Activated naive CD8-positive, alpha-beta T cell treated with anti-CD3 and anti-CD28 coated beads, Interleukin-2, amount 50 U/mL, for 24 hours (primary cell): Measurements from ENCODE around the gene ZNF335.
A peak's percentile ranks its signal among the peaks of the same experiment; 100 is the strongest.

Experiments used
- ATAC-seq: fragments of 150-1000 bp; cut with Tn5 transposase; one replicate; pipeline ENCODE4 v1.10.0; 2021
- DNase-seq: peaks from one replicate; pipeline ENCODE4 v3.0.0; 2021
- H3K27ac Mint-ChIP-seq: one replicate; pipeline ENCODE4 v1.8.0; 2021; ENCODE audit warnings: mild to moderate bottlenecking, mixed read lengths
- H3K27me3 Mint-ChIP-seq: one replicate; pipeline ENCODE4 v1.8.0; 2021; ENCODE audit warnings: mixed read lengths
- H3K36me3 Mint-ChIP-seq: one replicate; pipeline ENCODE4 v1.8.0; 2021; ENCODE audit warnings: low read depth, mixed read lengths
- H3K4me1 Mint-ChIP-seq: one replicate; pipeline ENCODE4 v1.8.0; 2021; ENCODE audit warnings: mixed read lengths
- H3K4me3 Mint-ChIP-seq: one replicate; pipeline ENCODE4 v1.8.0; 2021; ENCODE audit warnings: mild to moderate bottlenecking, moderate library complexity, mixed read lengths
- H3K9me3 Mint-ChIP-seq: one replicate; pipeline ENCODE4 v1.8.0; 2021; ENCODE audit warnings: mixed read lengths

ZNF335 gene

DNA sequence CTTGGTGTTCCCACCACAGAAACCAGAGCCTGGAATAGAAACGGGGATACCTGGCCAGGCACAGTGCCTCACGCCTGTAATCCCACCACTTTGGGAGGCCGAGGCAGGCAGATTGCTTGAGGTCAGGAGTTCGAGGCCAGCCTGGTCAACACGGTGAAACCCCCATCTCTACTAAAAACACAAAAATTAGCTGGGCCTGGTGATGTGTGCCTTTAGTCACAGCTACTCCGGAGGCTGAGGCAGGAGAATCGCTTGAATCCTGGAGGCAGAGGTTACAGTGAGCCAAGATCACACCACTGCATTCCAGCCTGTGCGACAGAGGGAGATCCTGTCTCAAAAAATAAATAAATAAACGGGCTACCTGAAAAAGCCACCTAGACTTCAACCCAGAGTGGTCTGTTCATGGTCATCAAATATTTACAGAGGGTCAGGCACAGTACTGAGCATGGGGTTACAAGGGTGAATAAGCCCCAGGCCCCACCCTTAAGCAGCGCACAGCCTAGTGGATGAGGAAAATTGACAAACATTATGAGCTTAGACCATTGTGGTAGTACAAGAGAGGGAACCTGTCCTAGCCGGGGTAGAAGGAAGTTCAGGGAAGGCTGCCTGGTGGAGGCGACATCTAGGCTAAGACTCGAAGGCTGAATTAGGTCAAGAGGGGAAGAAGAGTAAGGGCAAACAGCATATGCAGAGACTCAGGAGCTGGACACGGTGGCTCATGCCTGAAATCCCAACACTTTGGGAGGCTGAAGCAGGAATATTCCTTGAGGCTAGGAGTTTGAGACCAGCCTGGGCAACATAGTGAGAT lies 44.7 kb downstream of the ZNF335 start:
- DNase-seq (no peak), ATAC-seq (no peak)
- no peak overlapping the region for H3K4me3 Mint-ChIP-seq
- H3K4me1 Mint-ChIP-seq = peaks cover 2% of the 10 kb centered on the region
- H3K36me3 Mint-ChIP-seq = no peaks in the 10 kb centered on the region
- no peaks in the 10 kb centered on the region for H3K27me3 Mint-ChIP-seq
- H3K9me3 Mint-ChIP-seq = no peaks in the 10 kb centered on the region
- no peak overlapping the region for H3K27ac Mint-ChIP-seq

DNA sequence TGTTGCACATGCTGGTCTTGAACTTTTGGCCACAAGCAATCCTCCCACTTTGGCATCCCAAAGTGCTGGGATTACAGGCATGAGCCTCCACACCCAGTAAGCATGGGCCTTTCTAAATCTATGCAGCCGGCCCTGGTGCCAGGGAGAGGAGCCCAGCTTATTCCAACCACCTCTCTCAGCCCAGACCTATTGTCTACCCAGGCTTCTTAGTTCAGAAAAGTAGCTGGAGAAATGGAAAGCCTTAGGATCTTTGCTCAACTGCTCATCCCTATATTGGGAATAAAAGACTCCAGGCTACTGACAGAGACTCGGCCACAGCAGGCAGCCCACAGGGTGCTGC lies 45.3 kb downstream of the ZNF335 start:
- no peaks in the 10 kb centered on the region for H3K36me3 Mint-ChIP-seq
- no peak overlapping the region for H3K27ac Mint-ChIP-seq
- no peak overlapping the region for H3K4me3 Mint-ChIP-seq
- no peaks in the 10 kb centered on the region for H3K9me3 Mint-ChIP-seq
- peaks cover 6% of the 10 kb centered on the region for H3K4me1 Mint-ChIP-seq
- DNase-seq (no peak), ATAC-seq (no peak)
- H3K27me3 Mint-ChIP-seq = peaks cover 1% of the 10 kb centered on the region

DNA sequence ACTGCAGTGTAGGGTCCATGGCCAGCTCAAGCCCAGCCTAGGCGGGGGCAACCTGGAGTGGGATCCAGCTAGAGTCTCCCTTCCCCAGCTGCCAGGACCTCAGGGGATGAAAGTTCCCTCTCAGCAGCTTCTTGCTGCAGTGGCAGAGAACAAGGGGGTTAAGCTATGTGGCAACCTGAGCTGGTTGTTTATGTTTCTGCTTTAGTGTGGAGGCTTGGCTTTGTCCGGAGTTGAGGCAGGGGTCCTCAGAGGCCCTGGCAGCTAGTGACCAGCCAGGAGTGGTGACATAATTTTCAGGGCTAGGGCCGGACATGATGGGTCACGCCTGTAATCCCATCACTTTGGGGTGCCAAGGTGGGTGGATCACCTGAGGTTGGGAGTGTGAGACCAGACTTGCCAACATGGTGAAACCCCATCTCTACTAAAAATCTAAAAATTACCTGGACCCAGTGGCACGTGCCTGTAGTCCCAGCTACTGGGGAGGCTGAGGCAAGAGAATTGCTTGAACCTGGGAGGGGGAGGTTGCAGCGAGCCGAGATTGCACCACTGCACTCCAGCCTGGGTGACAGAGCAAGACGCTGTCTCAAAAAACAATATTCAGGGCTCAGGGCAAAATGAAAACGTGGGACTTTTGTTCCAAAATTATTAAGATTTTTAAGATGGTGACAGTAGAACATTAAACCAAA lies 46.0 kb downstream of the ZNF335 start:
- no peak overlapping the region for H3K27ac Mint-ChIP-seq
- no peak for ATAC-seq
- H3K9me3 Mint-ChIP-seq = no peaks in the 10 kb centered on the region
- H3K4me3 Mint-ChIP-seq = no peak overlapping the region
- no peaks in the 10 kb centered on the region for H3K36me3 Mint-ChIP-seq
- peaks cover 10% of the 10 kb centered on the region for H3K4me1 Mint-ChIP-seq
- DNase-seq = no peak
- H3K27me3 Mint-ChIP-seq = peaks cover 6% of the 10 kb centered on the region

DNA sequence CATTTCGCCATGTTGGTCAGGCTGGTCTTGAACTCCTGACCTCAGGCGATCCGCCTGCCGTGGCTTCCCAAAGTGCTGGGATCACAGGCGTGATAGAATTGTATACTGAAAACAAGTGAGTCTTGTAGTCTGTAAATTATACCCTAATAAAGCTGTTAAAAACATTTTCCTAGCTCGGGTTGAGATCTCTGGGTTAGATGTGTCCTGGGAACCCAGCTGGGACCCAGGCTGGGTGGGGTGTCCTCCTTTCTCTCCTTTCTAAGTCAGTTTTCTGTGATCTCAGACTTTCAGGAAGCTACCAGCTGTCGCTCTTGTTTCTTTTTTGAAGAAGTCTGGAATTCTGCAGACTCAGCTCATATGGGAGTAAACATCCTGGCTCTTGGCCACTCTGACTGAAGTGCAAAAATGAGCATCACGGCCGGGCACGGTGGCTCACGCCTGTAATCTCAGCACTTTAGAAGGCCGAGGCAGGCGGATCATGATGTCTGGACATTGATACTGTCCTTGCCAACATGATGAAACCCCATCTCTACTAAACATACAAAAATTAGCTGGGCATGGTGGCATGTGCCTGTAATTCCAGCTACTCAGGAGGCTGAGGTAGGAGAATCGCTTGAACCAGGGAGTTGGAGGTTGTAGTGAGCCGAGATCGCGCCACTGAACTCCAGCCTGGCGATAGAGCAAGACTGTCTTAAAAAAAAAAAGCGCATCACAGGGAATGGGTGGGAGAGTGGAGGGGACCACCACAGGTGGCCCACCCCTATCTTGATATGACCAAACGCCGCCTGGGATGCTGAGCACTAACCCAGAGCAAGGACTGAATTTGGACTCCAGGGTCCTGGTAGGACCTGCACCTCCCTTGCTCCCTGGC lies 47.4 kb downstream of the ZNF335 start:
- no peaks in the 10 kb centered on the region for H3K9me3 Mint-ChIP-seq
- H3K27ac Mint-ChIP-seq = no peak overlapping the region
- ATAC-seq (no peak), DNase-seq (no peak)
- H3K27me3 Mint-ChIP-seq = peaks cover 13% of the 10 kb centered on the region
- no peak overlapping the region for H3K4me3 Mint-ChIP-seq
- no peaks in the 10 kb centered on the region for H3K36me3 Mint-ChIP-seq
- peaks cover 10% of the 10 kb centered on the region for H3K4me1 Mint-ChIP-seq

DNA sequence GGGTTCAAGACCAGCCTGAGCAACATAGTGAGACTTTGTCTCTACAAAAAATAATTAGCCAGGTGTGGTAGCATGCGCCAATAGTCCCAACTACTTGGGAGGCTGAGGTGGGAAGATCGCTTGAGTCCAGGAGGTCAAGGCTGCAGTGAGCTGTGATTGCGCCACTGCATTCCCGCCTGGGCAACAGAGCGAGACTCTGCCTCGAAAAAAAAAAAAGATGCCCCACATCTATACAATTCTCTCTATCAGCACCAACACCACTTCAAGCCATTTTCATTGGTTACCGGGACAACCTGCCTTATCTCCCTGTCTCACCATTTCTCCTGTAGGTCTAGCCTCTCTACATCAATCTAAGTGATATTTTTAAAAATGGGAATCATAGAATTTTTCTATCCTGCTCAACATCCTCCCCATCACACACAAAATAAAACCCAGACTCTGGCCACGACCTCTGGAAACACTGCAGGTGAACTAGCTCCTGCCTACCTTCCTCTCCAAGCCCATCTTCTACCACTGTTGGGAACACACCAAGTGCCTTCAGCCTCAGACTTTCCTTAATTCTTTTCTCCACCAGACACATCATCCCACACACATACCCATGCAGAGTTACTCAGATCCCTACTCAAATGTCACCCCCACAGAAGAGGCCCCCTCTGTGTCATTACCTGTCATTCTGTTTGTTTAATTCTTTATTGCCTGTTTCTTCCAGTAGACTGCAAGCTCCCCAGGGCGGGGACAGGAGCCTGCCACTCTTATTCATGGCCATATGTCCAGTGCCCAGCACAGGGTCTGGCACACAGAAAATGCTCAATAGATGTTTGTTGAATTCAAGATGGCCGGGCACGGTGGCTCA lies 50.4 kb downstream of the ZNF335 start:
- H3K4me3 Mint-ChIP-seq = no peak overlapping the region
- no peak for DNase-seq
- H3K27me3 Mint-ChIP-seq = peaks cover 16% of the 10 kb centered on the region
- no peaks in the 10 kb centered on the region for H3K36me3 Mint-ChIP-seq
- no peaks in the 10 kb centered on the region for H3K9me3 Mint-ChIP-seq
- H3K27ac Mint-ChIP-seq = no peak overlapping the region
- peak; percentile 88 for ATAC-seq
- H3K4me1 Mint-ChIP-seq = peaks cover 10% of the 10 kb centered on the region

DNA sequence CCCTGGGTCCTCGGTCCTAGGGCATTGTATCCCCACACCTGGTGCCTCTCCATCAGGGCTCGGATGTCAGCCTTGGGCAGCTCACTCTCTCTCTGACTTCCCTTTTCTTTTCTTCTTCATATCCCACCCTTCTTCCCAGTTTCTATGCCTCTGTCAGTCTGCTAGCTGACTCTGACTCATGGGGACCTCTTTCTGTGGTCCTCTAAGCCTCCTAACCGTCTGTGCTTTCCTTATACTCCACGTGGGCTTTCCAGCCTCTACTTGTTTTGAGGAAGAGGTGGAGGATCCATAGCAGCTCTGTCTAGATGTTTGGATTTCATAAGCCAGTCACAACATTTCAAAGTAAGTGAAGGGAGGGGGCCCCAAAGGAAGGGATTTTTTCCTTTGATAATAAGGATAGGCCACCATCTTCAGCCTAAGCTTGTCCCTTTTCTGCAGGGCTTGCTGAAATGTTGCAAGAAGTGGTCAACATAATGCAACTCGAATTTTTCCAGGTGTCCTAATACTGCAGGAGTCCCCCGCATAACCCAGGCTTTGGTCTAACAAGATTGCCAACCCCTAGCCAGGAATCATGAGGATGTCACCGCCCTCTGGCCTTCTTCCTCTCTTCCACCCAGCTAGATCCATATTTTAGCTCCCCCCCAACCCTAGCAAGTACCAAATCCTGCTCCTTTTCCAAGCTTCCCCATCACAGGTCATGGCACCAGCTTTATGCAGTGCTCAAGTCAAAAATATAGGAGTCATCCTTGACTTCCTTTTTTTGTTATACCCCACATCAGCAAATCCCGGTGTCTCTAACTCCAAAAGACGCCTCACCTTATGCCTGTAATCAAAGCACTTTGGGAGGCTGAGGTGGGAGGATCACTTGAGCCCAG lies 51.3 kb downstream of the ZNF335 start:
- ATAC-seq (no peak), DNase-seq (no peak)
- Mint-ChIP-seq H3K27me3 (peaks cover 16% of the 10 kb centered on the region), H3K4me3 (no peak overlapping the region), H3K27ac (no peak overlapping the region), H3K36me3 (no peaks in the 10 kb centered on the region), H3K4me1 (peaks cover 10% of the 10 kb centered on the region), H3K9me3 (no peaks in the 10 kb centered on the region)

DNA sequence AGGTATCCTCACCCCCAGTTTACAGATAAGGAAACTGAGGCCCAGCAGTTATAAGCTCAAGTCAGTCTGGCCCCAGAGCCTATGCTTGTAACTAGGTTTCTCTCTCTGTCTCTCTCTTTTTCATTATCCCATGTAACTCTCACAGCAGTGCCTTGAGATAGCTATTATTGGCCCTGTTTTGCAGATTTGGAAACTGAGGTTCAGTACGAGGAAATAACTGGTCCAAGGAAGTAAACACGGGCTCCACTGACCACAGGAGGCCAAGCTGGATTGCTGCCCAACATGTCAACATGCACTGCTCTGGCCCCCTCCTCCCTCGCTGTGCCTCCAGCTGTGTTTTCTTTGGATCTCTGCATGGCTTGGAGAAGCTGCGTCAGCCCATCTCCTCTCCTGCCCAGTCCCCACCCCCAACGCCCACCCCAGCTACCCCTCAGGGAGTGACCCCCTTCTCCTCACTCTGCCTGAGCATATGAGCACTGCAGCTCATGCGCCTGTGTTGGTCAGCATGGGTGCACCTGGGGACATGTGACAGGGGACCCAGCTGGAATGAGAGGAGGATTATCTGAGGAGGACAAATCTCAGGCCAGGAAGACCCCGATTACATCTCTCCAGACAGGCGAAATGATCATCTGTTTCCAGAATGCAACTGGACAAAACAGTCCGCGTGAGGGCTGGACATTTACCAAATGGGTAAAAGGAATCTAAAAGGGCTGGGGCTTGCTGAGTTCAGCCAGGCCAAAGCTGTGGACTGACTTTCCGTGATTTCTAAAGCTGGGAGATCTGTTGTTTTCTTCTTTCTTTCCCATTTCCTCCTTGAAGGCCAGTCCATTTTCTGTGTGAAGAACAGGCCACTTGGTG lies 52.2 kb downstream of the ZNF335 start:
- Mint-ChIP-seq H3K4me3 (no peak overlapping the region), H3K4me1 (peaks cover 10% of the 10 kb centered on the region), H3K9me3 (no peaks in the 10 kb centered on the region), H3K36me3 (no peaks in the 10 kb centered on the region), H3K27me3 (peaks cover 16% of the 10 kb centered on the region), H3K27ac (no peak overlapping the region)
- DNase-seq = no peak
- ATAC-seq = no peak

DNA sequence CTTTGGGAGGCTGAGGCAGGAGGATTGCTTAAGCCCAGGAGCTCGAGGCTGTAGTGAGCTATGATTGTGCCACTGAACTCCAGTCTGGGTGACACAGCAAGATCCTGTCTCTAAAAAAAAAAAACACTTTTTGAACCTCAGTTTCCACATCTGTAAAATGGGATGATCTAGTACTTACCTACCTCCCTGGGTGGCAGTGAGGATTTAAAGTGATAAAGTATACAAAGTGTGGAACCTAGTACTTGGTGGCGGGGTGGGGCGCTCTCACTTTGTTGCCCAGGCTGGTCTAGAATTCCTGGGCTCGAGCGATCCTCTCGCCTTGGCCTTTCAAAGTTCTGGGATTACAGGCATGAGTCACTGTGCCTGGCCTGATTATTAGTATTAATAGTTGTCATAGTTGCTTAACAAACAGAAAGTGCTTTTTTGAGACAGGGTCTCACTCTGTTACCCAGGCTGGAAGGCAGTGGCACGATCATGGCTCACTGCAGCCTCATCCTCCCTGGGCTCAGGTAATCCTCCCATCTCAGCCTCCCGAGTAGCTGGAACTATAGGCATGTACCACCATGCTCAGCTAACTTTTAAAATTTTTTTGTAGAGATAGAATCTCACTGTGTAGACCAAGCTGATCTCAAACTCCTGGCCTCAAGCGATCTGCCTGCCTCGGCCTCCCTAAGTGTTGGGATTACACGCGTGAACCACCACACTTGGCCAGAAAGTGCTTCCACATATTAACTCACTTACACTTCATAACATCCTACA lies 53.0 kb downstream of the ZNF335 start:
- DNase-seq (no peak), ATAC-seq (no peak)
- no peaks in the 10 kb centered on the region for H3K36me3 Mint-ChIP-seq
- no peaks in the 10 kb centered on the region for H3K9me3 Mint-ChIP-seq
- peaks cover 19% of the 10 kb centered on the region for H3K27me3 Mint-ChIP-seq
- H3K27ac Mint-ChIP-seq = no peak overlapping the region
- peaks cover 8% of the 10 kb centered on the region for H3K4me1 Mint-ChIP-seq
- no peak overlapping the region for H3K4me3 Mint-ChIP-seq

DNA sequence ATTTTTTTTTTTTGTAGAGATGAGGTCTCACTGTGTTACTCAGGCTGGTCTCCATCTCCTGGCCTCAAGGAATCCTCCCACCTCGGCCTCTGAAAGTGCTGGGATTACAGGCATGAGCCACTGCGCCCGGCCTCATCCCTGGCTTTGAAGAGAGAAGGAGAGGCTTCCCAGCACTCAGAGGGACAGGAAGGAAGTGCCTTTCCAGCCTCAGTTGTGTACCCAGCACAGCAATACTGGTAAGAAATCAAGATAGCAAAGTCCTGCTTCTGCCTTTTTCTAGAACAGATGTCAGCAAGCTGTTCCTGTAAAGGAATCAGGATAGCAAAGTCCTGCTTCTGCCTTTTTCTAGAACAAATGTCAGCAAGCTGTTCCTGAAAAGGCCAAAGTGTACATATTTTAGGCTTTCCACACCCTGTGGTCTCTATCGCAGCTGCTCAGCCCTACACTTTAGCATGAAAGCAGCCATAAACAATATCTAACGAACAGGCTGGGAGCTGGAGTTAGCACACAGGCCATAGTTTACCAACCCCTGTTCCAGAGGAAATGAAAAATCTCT lies 53.7 kb downstream of the ZNF335 start:
- no peak for DNase-seq
- H3K4me3 Mint-ChIP-seq = no peak overlapping the region
- H3K4me1 Mint-ChIP-seq = peaks cover 8% of the 10 kb centered on the region
- no peaks in the 10 kb centered on the region for H3K36me3 Mint-ChIP-seq
- no peaks in the 10 kb centered on the region for H3K9me3 Mint-ChIP-seq
- H3K27me3 Mint-ChIP-seq = peaks cover 19% of the 10 kb centered on the region
- no peak overlapping the region for H3K27ac Mint-ChIP-seq
- ATAC-seq = no peak

DNA sequence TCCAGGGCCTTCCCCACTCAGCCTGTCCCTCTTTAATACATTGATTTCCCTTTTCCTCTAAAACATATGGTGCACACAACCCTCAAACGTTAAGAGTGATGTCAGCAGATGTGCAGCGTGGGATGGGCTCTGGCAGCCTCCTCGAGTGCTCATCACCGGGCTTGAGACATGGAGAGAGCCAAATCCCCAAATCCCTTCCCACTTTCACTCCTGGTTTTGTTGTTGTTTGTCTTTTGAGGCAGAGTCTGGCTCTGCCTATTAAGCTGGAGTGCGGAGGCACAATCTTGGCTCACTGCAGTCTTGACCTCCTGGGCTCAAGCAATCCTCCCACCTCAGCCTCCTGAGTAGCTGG lies 54.2 kb downstream of the ZNF335 start:
- H3K9me3 Mint-ChIP-seq = no peaks in the 10 kb centered on the region
- H3K36me3 Mint-ChIP-seq = no peaks in the 10 kb centered on the region
- no peak overlapping the region for H3K27ac Mint-ChIP-seq
- H3K27me3 Mint-ChIP-seq = peaks cover 20% of the 10 kb centered on the region
- peaks cover 9% of the 10 kb centered on the region for H3K4me1 Mint-ChIP-seq
- ATAC-seq (no peak), DNase-seq (no peak)
- H3K4me3 Mint-ChIP-seq = no peak overlapping the region

DNA sequence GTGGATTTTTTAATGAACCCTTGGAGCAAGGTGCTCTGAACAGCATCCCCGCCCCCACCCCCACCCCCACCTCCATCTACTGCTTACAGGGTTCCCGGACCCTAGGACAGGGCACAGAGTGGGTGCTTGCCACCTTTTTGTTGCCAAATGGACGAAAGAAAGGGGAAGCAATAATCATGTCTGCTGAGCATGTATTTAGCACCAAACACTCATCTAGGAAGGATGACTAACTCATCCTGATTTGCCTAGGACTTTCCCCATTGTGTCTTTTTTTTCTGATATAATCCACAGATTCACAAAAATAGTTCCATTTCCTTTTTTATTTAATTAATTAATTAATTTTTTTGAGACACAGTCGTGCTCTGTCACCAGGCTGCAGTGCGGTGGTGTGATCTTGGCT lies 58.9 kb downstream of the ZNF335 start:
- no peak overlapping the region for H3K4me3 Mint-ChIP-seq
- ATAC-seq (no peak), DNase-seq (no peak)
- peaks cover 22% of the 10 kb centered on the region for H3K4me1 Mint-ChIP-seq
- no peaks in the 10 kb centered on the region for H3K36me3 Mint-ChIP-seq
- peaks cover 9% of the 10 kb centered on the region for H3K27me3 Mint-ChIP-seq
- no peaks in the 10 kb centered on the region for H3K9me3 Mint-ChIP-seq
- H3K27ac Mint-ChIP-seq = no peak overlapping the region

DNA sequence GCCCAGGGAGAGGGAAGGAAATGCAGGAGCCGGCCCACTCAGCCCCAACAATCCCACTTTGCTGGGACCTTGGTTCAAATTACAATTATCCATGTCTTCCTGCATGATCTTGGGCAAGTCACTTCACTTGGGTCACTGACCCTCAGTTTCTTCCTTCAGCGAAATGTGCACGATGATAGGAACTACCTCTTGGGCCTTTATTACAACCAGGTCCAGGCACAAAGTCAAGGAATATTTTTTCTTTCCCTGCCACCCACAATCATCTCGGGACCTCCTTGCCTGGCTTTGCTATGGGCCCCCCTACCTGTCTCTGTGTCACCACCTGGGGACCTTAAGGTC lies 59.7 kb downstream of the ZNF335 start:
- Mint-ChIP-seq H3K4me3 (peak overlapping the region; percentile 83), H3K27ac (peak overlapping the region; percentile 42)

More for the DNA sequence above, 59.7 kb downstream of the ZNF335 start:
- DNase-seq (no peak), ATAC-seq (no peak)
- H3K9me3 Mint-ChIP-seq = no peaks in the 10 kb centered on the region
- no peaks in the 10 kb centered on the region for H3K36me3 Mint-ChIP-seq
- H3K27me3 Mint-ChIP-seq = peaks cover 7% of the 10 kb centered on the region
- H3K4me1 Mint-ChIP-seq = peaks cover 22% of the 10 kb centered on the region
